Melanocyte of skin (primary cell): Measurements from ENCODE around the gene TNIK. TPM values are rescaled to one million over a fixed set of nuclear protein-coding genes. Genes with fewer than 3 reads are reported as not detected.

Experiments
- small RNA-seq, 2 donors: library from RNA; depleted of rRNA; stranded (forward); fragments of <200 nt; gene quantifications; one replicate each; pipeline ENCODE3, GENCODE V24; 2012
- total RNA-seq, 2 donors: library from RNA; depleted of rRNA; stranded (reverse); fragments of >200 nt; gene quantifications; 2 replicates each; pipeline ENCODE4 v1.2.3, GENCODE V29; 2012

TNIK gene
- 10 to 100 TPM; 39.9 to 47.3 TPM for total RNA-seq

GRCh38 chr3:171459942-171460724 is at the start of gene TNIK:
Gene TNIK, minus strand, starts transcription at chr3:171460405. Its CDS starts 342 bp downstream, at chr3:171460063.

GRCh38 chr3:171026597-171027293 is 433.5 kb downstream of the TNIK start, which contains the start of gene SLC2A2:
Gene SLC2A2, minus strand, starts transcription at chr3:171026720. Its CDS starts 50 bp downstream, at chr3:171026670.

Small RNA genes lying within 50 kb of the gene (small RNA-seq; reads per million reads assigned to genes)
- 0 reads per million in 2 donors for gene MIR569
- 0 reads per million in 2 donors for gene RF00019
- gene RNU6-348P = 0 reads per million in 2 donors
